ENCODE results near the gene WDR17.

Gene WDR17

GRCh38 chr4:176077561-176077960 lies 11.9 kb downstream of the WDR17 start:
- DNase-seq (ENCODE audit: low read depth) = no peak
- no peak overlapping the region for H3K4me3 ChIP-seq (ENCODE audit: low read depth, low read length)
- TF ChIP-seq, protein P1, sequence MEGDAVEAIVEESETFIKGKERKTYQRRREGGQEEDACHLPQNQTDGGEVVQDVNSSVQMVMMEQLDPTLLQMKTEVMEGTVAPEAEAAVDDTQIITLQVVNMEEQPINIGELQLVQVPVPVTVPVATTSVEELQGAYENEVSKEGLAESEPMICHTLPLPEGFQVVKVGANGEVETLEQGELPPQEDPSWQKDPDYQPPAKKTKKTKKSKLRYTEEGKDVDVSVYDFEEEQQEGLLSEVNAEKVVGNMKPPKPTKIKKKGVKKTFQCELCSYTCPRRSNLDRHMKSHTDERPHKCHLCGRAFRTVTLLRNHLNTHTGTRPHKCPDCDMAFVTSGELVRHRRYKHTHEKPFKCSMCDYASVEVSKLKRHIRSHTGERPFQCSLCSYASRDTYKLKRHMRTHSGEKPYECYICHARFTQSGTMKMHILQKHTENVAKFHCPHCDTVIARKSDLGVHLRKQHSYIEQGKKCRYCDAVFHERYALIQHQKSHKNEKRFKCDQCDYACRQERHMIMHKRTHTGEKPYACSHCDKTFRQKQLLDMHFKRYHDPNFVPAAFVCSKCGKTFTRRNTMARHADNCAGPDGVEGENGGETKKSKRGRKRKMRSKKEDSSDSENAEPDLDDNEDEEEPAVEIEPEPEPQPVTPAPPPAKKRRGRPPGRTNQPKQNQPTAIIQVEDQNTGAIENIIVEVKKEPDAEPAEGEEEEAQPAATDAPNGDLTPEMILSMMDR (conservative IDR thresholded peaks at IDR 0.05; ENCODE audit: low read depth, low read length) = no peak

DNA sequence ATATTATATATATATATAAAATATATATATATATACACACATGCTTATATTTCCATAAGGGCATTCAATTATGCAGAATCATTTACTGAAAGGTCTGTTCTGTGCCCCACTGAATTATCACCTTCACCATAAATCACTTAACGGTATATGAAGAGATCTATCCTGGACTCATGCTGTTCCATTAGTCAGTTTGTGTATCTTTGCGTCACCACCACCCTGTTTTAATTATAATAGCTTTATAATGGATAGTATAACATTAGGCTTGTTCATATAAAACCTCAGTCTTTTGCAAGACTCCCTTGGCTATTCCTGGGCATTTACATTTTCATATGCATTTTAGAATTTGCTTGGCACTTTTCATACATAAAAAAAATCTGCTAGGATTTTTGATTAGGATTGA lies 19.1 kb downstream of the WDR17 start:
- no peak overlapping the region for H3K4me3 ChIP-seq (ENCODE audit: low read depth, low read length)
- no peak for DNase-seq (ENCODE audit: low read depth)
- TF ChIP-seq, protein P1 (conservative IDR thresholded peaks at IDR 0.05; ENCODE audit: low read depth, low read length) = no peak

DNA sequence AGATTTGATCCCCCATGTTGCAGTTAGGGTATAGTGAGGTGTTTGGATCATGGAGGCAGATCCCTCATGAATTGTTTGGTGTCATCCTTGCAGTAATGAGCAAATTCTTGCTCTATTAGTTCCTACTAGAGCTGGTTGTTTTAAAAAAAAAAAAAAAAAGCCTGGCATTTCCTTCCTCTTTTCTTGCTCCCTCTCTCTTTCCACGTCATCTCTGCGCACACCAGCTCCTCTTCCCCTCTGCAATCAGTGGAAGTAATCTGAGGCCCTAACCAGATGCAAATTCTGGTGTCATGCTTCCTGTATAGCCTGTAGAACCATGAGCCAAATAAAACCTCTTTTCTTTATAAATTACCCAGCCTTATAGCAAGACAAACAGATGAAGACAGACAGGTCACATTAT lies 24.5 kb downstream of the WDR17 start:
- H3K4me3 ChIP-seq (ENCODE audit: low read depth, low read length) = no peak overlapping the region
- DNase-seq (ENCODE audit: low read depth) = no peak
- TF ChIP-seq, protein P1 (conservative IDR thresholded peaks at IDR 0.05; ENCODE audit: low read depth, low read length) = no peak

GRCh38 chr4:176099314-176099713 lies 33.7 kb downstream of the WDR17 start:
- no peak overlapping the region for H3K4me3 ChIP-seq (ENCODE audit: low read depth, low read length)
- TF ChIP-seq, protein P1 (conservative IDR thresholded peaks at IDR 0.05; ENCODE audit: low read depth, low read length) = peak; percentile 34
- peak; percentile 16 for DNase-seq (ENCODE audit: low read depth)

- DNase-seq (ENCODE audit: low read depth) = no peak
- TF ChIP-seq, protein P1 (conservative IDR thresholded peaks at IDR 0.05; ENCODE audit: low read depth, low read length) = no peak
- no peak overlapping the region for H3K4me3 ChIP-seq (ENCODE audit: low read depth, low read length)
Observed at GRCh38 chr4:176102414-176103063, 36.9 kb downstream of the WDR17 start.

- no peak overlapping the region for H3K4me3 ChIP-seq (ENCODE audit: low read depth, low read length)
- TF ChIP-seq, protein P1 (conservative IDR thresholded peaks at IDR 0.05; ENCODE audit: low read depth, low read length) = no peak
- DNase-seq (ENCODE audit: low read depth) = no peak
Observed at GRCh38 chr4:176107695-176108094, 42.1 kb downstream of the WDR17 start.

DNA sequence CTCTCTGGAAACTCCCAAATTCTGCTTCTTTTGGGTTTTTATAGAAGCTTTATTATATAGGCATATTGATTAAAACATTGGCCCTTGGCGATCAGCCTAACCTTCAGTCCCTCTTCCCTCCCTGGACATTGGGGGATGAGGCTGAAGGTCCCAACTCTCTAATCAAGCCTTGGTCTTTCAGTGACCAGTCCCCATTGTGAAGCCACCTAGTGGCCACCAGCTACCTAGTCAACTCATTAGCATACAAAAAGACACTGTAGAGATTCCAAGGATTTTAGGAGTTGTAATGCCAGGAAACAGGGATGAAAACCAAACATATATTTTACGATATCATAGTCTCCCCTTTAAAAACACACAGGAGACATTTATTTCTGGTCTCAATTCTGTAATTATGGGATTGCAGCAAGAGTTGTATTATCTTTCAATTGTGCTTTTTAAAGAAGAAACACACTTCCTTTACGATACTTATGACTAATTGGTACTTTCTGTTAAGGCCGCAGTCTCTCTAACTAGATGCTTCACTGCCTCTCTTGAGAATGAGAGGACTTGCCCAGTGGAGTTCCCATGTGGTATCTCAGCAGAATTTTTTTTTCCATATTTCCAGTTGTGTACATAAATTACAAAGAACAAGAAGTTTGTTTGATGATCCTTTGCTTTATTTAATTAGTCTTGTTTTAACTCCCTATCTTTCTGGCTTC lies 58.2 kb downstream of the WDR17 start:
- peak; percentile 33 for DNase-seq (ENCODE audit: low read depth)
- no peak overlapping the region for H3K4me3 ChIP-seq (ENCODE audit: low read depth, low read length)
- TF ChIP-seq, protein P1 (conservative IDR thresholded peaks at IDR 0.05; ENCODE audit: low read depth, low read length) = peak; percentile 72
